Measurements from ENCODE around the gene B4GALNT3. TPM values are rescaled to one million over a fixed set of nuclear protein-coding genes. Genes with fewer than 3 reads are reported as not detected.
A peak's percentile ranks its signal among the peaks of the same experiment; 100 is the strongest.

Gene B4GALNT3
- total and polyA plus RNA-seq, 2 of the 13 experiments (the other 11 are each of a cell fraction or from before 2014, with no cell fraction given): 3.2 to 4.4 TPM

DNA sequence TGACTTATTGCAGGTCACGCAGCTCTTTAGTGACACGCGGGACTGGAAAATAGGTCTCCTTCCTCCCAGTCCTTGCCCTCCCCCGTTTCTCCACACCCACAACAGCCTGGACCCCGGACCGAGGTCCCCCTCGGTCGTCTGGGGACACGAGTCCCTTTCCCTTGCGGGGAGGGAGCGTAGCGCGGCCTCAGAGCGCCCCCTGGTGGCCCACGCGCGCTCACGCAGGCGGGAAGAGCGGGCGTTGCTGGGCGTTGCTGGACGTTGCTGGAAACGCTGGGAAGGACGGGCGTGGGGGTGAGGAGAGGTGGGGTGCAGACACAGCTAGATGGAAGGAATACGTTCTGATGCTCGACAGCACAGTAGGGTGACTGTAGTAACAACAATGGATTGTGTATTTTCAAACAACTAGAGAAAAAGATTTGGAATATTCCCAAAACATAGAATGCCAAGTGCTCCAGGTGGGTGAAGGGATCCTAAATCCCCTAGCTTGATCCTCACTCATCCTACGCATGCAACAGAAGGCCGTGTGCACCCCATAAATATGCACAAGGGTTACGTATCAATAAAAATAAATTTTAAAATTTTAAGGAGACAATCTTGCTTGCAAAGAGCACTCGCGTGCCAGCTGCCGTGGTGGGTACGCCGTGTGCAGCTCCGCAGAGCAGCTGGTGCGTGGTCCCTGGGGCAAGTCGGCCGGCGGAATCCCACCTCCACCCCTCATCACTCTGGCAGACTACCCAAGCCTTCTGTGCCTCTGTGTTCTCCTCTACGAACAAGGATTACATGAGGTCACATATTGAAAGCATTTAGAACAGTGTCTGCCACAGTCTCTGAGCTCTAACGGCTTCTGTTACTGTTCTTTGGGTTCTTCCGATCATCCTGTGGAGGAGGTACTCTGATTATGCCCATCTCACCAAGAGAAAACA lies 87.4 kb downstream of the B4GALNT3 start (continued):
- TF ChIP-seq PRDM4 (CRISPR knock-in tag; IDR thresholded peaks at IDR 0.05; ENCODE audit: borderline replicate concordance) (no peak), ZNF572 (CRISPR knock-in tag; IDR thresholded peaks at IDR 0.05) (peak; percentile 57; the same call in 1 of the 2 replicates), ZNF614 (CRISPR knock-in tag; IDR thresholded peaks at IDR 0.05; ENCODE audit: borderline replicate concordance) (no peak), ZNF24 (IDR thresholded peaks at IDR 0.05) (no peak), HMGXB4 (CRISPR knock-in tag; IDR thresholded peaks at IDR 0.05; ENCODE audit: borderline replicate concordance in 1 of 2, low read depth in 1 of 2) (peak; percentile 57 to 62; a peak in 2 of 4 replicates), THAP11 (CRISPR knock-in tag; IDR thresholded peaks at IDR 0.05) (0 out of 2 replicates have a peak, but pooled peaks have one; percentile 30), KDM4B (CRISPR knock-in tag; IDR thresholded peaks at IDR 0.05) (0 out of 2 replicates have a peak, but pooled peaks have one; percentile 43), PATZ1 (CRISPR knock-in tag; IDR thresholded peaks at IDR 0.05) (0 out of 2 replicates have a peak, but pooled peaks have one; percentile 27), RAD21 (CRISPR knock-in tag; IDR thresholded peaks at IDR 0.05) (peak; percentile 98), RXRA (CRISPR knock-in tag; IDR thresholded peaks at IDR 0.05) (peak; percentile 89), ZNF326 (CRISPR knock-in tag; IDR thresholded peaks at IDR 0.05; ENCODE audit: borderline replicate concordance) (no peak), ZEB1 (IDR thresholded peaks at IDR 0.05; ENCODE audit: insufficient replicate concordance, low read depth) (no peak), TARDBP (CRISPR knock-in tag; IDR thresholded peaks at IDR 0.05) (peak; percentile 26; the same call in 1 of the 2 replicates), RFX3 (CRISPR knock-in tag; IDR thresholded peaks at IDR 0.05) (no peak), ZNF549 (CRISPR knock-in tag; IDR thresholded peaks at IDR 0.05) (no peak), GABPA (IDR thresholded peaks at IDR 0.05; ENCODE audit: low read depth, low read length) (no peak), GABPA (CRISPR knock-in tag; IDR thresholded peaks at IDR 0.05; ENCODE audit: low read depth) (0 out of 2 replicates have a peak, but pooled peaks have one; percentile 23), SALL1 (CRISPR knock-in tag; IDR thresholded peaks at IDR 0.05) (peak; percentile 66), GATAD1 (CRISPR knock-in tag; IDR thresholded peaks at IDR 0.05) (0 out of 2 replicates have a peak, but pooled peaks have one; percentile 23), REPIN1 (CRISPR knock-in tag; IDR thresholded peaks at IDR 0.05; ENCODE audit: borderline replicate concordance, low read depth) (peak; percentile 58; the same call in 1 of the 2 replicates), ARNT (IDR thresholded peaks at IDR 0.05) (no peak), SAP130 (CRISPR knock-in tag; IDR thresholded peaks at IDR 0.05; ENCODE audit: low read depth) (no peak)
- TF ChIP-seq, protein P1, sequence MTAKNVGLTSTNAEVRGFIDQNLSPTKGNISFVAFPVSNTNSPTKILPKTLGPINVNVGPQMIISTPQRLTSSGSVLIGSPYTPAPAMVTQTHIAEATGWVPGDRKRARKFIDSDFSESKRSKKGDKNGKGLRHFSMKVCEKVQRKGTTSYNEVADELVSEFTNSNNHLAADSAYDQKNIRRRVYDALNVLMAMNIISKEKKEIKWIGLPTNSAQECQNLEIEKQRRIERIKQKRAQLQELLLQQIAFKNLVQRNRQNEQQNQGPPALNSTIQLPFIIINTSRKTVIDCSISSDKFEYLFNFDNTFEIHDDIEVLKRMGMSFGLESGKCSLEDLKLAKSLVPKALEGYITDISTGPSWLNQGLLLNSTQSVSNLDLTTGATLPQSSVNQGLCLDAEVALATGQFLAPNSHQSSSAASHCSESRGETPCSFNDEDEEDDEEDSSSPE (CRISPR knock-in tag; IDR thresholded peaks at IDR 0.05): 0 out of 2 replicates have a peak, but pooled peaks have one; percentile 58
